ENCODE measurements around the gene S100A14.

DNA sequence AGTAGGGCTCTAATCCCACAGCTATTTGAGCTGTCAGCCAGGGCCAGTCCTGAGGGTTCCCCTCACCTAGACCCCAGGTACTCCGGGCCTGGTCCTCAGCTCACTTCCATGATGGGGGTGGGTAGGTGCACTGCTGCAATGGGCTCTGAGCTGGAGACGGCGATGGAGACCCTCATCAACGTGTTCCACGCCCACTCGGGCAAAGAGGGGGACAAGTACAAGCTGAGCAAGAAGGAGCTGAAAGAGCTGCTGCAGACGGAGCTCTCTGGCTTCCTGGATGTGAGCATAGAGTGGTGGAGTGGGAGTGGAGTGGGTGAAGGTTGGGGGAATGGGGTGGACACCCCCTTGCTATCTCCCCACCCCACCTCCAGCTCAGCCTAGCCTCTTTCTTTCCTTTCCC is 14.3 kb upstream of the S100A14 start:
- TF ChIP-seq, protein P1, sequence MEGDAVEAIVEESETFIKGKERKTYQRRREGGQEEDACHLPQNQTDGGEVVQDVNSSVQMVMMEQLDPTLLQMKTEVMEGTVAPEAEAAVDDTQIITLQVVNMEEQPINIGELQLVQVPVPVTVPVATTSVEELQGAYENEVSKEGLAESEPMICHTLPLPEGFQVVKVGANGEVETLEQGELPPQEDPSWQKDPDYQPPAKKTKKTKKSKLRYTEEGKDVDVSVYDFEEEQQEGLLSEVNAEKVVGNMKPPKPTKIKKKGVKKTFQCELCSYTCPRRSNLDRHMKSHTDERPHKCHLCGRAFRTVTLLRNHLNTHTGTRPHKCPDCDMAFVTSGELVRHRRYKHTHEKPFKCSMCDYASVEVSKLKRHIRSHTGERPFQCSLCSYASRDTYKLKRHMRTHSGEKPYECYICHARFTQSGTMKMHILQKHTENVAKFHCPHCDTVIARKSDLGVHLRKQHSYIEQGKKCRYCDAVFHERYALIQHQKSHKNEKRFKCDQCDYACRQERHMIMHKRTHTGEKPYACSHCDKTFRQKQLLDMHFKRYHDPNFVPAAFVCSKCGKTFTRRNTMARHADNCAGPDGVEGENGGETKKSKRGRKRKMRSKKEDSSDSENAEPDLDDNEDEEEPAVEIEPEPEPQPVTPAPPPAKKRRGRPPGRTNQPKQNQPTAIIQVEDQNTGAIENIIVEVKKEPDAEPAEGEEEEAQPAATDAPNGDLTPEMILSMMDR (IDR thresholded peaks at IDR 0.05), result no peak
- TF ChIP-seq POLR2A (IDR thresholded peaks at IDR 0.05), result no peak

Data from Peyer's patch (tissue), 4 donors.